ENCODE measurements around the gene HOXA10. TPM values are rescaled to one million over a fixed set of nuclear protein-coding genes. Genes with fewer than 3 reads are reported as not detected.

Gene HOXA10
- total RNA-seq, 3 donors from 2014 or later, result 25.0 to 56.9 (median 25.8) TPM

GRCh38 chr7:27130540-27131389 is 43.4 kb downstream of the HOXA10 start, which contains the start of gene HOXA4:
TSS of gene HOXA4 (minus strand) at chr7:27130757. CDS start at chr7:27130733, 24 bp downstream.
- H3K36me3 ChIP-seq (ENCODE audit: low read depth), result no peaks in the 10 kb centered on the region
- ATAC-seq (peak; percentile 94), DNase-seq (peak; percentile 94 to 95 (median 94))
- peaks cover 56% of the 10 kb centered on the region for H3K4me1 ChIP-seq (ENCODE audit: low read depth)
- intact Hi-C loops (cut with DNase I, micrococcal nuclease), result no loop called here
- TF ChIP-seq, protein P1, sequence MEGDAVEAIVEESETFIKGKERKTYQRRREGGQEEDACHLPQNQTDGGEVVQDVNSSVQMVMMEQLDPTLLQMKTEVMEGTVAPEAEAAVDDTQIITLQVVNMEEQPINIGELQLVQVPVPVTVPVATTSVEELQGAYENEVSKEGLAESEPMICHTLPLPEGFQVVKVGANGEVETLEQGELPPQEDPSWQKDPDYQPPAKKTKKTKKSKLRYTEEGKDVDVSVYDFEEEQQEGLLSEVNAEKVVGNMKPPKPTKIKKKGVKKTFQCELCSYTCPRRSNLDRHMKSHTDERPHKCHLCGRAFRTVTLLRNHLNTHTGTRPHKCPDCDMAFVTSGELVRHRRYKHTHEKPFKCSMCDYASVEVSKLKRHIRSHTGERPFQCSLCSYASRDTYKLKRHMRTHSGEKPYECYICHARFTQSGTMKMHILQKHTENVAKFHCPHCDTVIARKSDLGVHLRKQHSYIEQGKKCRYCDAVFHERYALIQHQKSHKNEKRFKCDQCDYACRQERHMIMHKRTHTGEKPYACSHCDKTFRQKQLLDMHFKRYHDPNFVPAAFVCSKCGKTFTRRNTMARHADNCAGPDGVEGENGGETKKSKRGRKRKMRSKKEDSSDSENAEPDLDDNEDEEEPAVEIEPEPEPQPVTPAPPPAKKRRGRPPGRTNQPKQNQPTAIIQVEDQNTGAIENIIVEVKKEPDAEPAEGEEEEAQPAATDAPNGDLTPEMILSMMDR (IDR thresholded peaks at IDR 0.05), result no peak
- H3K4me3 ChIP-seq, result peak within 1 kb of the TSS; percentile 31
- no peaks in the 10 kb centered on the region for H3K9me3 ChIP-seq

GRCh38 chr7:27129729-27130539 is 44.2 kb downstream of the HOXA10 start:
- peak; percentile 70 to 78 (median 75) for DNase-seq
- H3K4me1 ChIP-seq (ENCODE audit: low read depth), result peaks cover 56% of the 10 kb centered on the region
- intact Hi-C loops (cut with DNase I, micrococcal nuclease), result no loop called here
- ATAC-seq, result peak; percentile 68
- H3K9me3 ChIP-seq, result no peaks in the 10 kb centered on the region
- TF ChIP-seq, protein P1 (IDR thresholded peaks at IDR 0.05), result no peak
- H3K36me3 ChIP-seq (ENCODE audit: low read depth), result no peaks in the 10 kb centered on the region
- peak overlapping the region; percentile 31 for H3K4me3 ChIP-seq

DNA sequence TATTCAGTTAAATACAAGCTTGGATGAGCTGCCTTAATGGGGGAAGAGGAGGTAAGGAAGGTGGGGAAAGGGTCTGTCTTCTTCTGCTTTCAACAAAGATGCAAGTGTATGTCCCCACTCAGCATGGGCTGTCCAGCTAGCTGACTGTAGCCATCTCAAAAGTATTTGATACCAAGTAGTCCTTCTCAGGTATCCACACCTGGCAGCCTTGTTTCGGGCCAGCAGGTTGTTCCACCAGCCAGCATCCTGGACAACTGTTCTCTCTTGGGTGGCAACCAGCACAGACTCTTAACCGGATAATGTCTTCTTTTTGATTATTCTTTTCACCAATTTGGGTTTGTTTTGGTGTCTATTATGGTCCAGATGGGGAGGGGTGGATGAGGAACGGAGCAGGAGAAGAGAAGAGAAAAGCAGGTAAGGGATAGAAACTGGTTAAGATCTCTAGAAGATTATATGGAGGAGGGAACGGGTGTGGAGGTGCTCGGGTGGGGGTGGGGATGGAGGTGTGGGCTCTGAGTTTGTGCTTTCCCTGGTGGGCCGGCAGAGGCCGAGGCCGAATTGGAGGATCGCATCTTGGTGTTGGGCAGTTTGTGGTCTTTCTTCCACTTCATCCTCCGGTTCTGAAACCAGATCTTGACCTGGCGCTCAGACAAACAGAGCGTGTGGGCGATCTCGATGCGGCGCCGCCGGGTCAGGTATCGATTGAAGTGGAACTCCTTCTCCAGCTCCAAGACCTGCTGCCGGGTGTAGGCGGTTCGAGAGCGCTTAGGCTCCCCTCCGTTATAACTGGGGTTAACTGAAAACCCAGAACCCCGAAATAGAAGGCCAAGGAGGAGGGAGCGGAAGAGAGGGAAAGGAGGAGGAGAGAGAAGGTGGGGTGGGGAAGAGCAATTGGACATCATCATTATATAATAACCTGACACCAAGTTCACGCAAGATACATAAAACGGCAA is 45.1 kb downstream of the HOXA10 start:
- peaks cover 54% of the 10 kb centered on the region for H3K4me1 ChIP-seq (ENCODE audit: low read depth)
- no peak overlapping the region for H3K4me3 ChIP-seq
- no peaks in the 10 kb centered on the region for H3K9me3 ChIP-seq
- TF ChIP-seq, protein P1 (IDR thresholded peaks at IDR 0.05), result no peak
- peak in 2 of 3 donors; percentile 39 to 59 for DNase-seq
- intact Hi-C loops (cut with DNase I, micrococcal nuclease), result no loop called here
- no peak for ATAC-seq
- H3K36me3 ChIP-seq (ENCODE audit: low read depth), result no peaks in the 10 kb centered on the region

DNA sequence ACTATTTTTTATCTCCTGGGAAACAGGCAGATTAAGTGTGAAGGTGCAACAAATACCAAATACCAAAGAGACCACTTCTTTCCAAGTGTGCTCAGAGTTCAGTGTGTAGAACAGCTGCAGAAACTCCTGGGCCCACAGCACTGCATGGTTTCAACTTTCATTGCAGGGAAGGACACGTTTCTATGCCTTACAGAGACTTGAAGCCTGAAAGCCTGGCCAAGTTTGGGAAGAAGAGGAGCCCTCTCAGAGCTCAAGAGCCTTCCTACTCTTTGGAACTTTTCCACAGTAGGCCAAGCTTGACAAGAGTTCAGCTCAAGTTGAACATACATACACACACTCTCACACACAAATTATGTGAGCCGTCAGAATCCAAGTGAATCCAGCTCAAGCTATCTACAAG is 46.1 kb downstream of the HOXA10 start:
- Histone ChIP-seq H3K4me1 (ENCODE audit: low read depth) (peaks cover 51% of the 10 kb centered on the region), H3K36me3 (ENCODE audit: low read depth) (no peaks in the 10 kb centered on the region), H3K9me3 (no peaks in the 10 kb centered on the region), H3K4me3 (no peak overlapping the region)
- ATAC-seq (no peak), DNase-seq (peak in 1 of 3 donors; percentile 20)
- TF ChIP-seq, protein P1 (IDR thresholded peaks at IDR 0.05), result no peak
- intact Hi-C loops (cut with DNase I, micrococcal nuclease), result no loop called here

Data from mucosa of descending colon (tissue), 3 donors.